Tongue (tissue), 2 donors: Measurements from ENCODE around the gene BIN1. TPM values are rescaled to one million over a fixed set of nuclear protein-coding genes. Genes with fewer than 3 reads are reported as not detected.

ENCODE experiments used
- DNase-seq: peaks from one replicate; pipeline ENCODE4 v3.0.0-alpha.2; 2015
- total RNA-seq: library from RNA; depleted of rRNA; stranded (reverse); fragments of >200 nt; gene quantifications from one replicate; pipeline ENCODE4 v1.2.3, GENCODE V29; 2014

Gene BIN1
- total RNA-seq, 1 donor from 2014 or later = 697 TPM

DNA sequence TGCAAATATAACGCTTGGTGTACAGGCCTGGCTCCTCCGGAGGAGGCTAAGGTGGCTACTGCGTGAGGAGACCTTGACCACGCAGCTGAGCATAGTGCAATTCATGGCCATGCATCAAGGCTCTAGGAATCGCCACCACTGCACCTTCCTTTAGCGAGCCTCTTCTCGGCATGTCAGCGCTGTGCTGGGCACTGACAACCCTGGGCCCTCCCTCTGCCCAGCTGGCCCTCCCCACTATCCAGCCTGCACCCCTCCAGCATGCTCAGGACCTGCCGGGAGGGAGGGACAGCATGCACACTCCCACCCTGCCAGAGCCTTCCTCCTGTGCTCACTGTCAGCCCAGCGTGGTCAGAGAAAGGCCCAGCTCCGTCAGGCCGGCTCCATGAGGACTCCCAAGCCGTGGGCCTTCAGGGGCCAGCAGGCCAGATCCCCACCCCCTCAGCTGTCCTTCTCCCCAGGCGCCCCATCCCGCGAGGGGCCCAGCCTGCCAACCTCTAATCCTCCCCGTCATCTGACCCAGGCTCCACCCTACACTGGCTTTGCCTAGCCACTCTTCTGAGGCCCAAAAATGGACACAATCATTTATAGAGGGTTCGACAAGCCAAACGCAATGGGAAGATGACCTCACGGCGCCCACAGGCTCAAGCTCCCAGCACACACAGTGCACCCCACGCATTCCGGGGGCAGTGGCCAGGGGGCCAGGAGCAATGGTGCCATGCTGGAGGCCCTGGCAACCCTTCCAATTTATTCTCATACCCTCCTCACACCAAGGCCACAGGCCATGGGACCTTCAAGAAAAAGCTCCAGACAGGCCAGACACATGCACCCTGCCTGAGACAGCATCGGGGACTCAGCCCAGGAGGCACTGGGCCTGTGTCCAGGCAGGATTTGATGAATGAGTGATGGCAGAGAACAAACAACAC, 3.5 kb downstream of the BIN1 start:
- peak; percentile 81 for DNase-seq

DNA sequence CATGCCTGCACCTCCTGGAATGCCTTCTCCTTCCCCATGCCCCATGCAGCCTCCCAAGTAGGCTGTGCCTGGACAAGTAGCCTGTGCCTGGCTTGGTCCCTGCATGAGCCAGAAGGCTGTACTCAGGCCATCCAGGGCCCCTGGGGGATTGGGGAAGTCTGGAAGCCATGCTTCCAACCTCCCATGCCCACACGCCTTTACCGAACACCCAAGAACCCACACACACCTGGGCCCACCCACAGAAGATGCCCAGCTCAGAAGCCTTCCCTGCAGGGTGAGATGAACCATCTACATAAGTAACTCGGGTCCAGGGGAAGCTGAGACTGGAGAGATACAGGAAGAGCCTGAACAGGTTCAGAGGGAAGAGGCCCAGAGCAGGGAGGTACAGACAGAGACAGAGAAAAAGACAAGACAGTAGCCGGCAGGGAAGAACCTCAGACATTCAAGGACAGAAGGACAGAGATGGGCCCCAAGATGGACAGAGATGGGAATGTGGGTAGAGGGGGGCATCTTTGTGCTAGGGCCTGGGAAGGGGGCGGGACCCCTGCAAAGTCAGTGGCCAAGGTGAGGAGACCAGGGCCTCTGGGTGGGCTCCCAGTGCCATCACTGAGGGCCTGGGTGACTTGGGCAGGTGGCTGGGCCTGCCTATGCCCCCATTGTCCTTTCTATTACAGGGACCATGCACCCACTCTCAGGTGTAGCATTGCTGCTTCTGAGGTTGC, 4.3 kb downstream of the BIN1 start:
- DNase-seq = peak; percentile 12

DNA sequence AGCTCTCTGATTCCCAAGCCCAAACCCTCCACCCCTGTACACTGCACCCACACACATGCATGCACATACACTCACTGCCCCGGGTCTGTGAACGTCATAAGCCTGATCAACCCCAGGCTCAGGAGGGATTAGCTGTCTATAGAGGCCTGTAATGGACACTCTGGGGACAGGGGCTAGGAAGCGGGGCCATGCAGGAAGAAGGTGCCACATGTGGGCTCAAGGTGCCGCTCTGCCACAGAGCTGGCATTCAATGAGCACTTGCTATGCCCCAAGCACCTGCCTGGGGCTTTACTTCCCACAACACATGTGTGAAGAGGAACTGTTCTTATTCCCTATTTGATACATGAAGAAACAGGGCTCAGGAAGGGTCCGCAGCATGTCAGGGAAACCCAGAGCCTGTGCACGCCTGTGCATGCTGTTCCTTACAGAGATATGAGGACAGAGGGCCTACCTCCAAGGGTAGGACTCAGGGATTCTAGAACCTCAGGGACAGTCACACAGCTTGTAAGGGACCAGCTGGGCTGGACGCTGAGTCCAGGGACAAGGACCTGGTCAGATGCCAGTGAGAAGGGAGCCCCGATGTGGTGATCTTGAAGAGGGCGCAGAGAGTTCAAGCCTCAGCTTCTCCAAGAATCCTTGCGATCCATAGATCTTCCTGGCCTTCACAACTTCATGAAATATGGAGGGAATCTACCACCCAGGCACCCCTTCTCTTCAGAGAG, 5.0 kb downstream of the BIN1 start:
- peak; percentile 39 for DNase-seq

DNA sequence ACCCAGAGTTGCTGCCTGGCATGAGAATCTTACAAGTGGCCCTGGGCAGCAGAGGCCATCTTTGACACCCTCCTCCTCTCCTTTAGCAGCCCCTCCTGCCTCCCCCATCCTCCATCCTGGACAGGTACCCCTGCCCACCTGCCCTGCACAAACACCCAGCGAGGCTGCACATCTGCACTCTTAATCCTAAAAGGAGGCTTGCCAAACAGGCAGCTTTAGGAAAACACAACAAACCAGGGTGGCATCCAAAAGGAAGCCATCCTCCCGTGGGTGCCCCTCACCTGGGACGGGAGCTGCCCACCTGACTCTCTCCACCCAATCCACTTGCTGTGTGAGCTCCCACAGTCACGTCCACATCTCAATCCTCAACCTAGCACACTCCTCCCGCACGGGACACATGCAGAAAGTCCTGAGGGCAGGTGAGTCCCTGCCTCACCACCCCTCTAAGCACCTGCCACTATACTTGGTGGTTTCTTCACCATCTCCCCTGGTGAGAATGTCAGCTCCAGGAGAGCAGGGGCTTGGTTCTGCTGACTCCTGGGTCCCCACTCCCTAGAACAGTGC, 5.8 kb downstream of the BIN1 start:
- no peak for DNase-seq

DNA sequence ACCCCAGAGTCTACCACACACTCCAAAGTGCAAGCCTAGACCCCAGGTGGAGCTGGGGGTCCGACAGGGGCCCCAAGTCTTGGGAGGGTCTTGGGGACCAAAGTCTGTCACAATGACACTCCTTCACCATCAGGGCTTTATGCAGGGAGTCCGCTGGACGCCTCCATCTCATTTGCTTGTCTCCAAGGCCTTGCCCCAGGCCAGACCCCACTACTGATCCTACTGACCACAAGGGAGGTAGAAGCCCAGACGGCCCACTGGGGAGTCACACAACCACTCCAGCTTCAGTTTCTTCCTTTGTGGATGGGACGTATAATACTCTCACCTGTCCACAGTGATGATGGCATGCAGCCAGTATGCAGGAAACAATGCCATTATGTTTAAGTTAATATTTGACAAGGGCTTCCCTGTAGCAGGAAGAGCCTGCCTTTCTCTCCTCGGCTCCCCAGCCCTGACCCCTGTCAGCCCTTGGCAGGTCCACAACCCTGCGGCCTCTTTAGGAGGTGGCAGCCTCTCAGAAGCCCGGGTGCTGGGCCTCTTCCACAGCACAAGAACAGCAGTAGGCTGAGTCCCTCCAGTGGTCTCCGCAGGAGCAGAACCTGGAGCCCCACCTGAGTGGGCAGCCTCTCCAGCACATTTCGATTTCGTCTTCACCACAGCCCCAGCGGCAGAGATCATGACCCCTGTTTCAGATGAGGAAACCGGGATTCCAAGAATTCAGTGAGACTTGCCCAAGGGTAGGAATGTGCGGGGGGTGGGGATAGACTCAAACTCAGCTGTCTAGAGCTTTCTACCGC, 6.5 kb downstream of the BIN1 start:
- DNase-seq = peak; percentile 24

DNA sequence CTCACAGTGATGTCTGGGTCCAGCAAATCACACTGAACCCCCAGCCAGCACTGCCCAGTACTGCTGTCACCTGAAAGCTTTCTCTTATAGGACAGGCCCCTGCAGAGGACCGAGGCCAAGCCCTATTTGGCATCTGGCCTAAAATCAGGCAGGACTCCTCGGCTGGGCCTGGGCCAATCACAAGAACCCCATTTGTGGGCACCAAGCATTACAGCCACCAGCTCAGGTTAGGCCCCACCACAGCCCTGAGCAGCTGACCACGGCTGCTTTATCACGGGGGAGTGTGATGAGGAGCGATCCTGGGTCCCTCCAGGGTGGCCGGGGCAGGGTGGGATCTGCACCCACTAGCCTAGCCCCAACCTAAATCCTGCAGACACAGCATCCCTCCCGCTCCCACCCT, 8.2 kb downstream of the BIN1 start:
- DNase-seq = peak; percentile 47

DNA sequence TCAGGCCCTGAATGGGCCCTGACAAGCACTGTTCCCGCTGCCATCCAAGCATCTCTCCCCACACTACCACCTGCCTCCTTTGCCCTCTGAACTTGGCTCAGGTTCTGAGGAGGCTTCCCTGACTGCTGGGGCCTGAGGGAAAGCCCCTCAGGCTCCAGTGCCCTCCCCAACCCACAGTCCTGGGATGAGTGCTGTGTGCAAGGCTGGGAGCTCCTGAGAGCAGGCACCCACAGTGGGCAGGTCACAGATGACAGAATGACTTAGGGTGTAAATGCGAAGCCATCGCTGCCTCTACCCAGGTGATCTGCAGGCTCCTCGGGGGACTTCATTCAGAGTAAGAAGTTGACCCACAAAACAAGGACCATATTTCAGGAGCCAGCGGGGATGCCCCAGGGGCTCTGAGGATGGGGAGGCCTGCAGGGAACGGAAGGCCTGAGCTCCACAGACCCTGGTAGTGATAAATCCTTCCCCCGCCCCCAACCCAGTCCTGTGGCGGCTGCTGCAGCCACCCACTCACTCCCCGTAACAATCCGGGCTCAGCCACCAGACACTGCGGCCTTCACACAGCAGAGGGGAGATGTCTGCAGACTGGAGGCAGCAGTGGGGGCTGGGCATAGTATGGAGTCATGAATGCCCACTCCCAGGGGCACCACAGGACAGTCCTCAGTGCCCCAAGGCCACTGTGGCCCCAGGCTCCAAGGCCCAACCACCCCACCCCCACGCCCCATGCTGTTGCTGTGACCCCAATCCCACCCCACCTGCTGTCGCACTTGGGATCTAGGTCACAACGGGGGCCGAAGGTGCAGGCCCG, 8.9 kb downstream of the BIN1 start:
- DNase-seq = peak; percentile 23

DNA sequence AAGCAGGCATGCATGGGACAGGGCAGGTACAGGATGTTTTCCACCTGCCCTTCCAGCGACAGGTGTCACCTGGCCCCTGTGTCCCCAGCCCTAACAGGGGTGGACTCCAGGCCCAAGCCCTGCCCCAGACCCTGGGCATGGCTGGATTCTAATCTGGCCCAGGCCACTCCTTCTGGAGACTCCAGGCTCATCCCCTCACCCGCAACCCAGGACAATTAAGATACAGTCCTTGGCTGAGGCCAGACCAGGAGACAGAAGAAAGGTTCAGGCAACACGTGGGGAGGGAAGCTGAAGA, 9.5 kb downstream of the BIN1 start:
- DNase-seq = peak; percentile 13

DNA sequence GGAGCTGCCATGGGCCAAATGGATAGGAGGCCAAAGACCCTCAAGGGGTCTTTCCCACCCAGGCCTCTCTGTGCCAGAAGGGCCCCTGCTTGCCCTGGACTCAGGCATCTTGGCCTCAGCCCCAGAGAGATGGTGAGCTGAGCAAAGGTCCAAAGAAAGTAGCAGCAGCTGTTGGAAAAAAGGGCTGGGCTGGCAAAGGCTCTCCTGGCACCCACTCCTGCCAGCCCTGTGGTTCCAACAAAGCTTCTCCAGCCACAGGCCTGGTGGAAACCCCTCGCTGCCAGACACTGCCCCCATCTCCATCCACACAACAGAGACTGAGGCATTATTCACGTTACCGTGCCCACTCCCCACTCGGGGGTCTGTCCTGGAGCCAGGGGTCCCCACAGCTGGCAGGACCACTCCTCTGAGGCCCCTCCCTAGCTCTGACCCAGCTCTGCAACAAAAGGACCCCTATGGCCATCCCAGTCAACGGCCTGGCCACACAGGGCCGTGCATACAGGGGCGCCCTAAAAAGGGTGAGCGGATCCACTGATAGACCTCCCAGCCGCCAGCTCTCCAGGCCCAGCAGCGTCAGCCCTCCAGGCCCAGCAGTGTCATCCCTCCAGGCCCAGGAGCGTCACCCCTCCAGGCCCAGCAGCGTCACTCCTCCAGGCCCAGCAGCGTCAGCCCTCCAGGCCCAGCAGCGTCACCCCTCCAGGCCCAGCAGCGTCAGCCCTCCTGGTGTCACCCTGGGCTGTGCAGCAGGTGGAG, 10.1 kb downstream of the BIN1 start:
- peak; percentile 82 for DNase-seq

DNA sequence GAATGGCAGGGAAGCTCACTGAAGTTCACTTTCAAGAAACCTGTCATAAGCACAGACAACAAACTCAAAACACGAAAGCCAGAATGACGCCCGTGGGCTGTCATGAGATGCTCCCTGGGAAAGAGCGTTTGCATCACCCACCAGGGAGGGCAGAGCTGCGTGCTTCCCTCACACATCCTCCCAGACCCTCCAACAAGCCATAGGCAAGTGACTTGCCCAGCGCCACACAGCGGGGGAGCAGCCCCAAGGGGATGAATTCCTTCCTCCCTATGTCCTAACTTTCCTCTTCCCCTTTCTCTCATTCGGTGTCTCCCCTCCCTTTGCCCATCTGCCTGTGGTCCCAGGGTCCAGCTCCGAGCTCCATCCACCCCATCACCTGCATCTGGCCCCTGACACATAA, 10.7 kb downstream of the BIN1 start:
- DNase-seq = no peak

DNA sequence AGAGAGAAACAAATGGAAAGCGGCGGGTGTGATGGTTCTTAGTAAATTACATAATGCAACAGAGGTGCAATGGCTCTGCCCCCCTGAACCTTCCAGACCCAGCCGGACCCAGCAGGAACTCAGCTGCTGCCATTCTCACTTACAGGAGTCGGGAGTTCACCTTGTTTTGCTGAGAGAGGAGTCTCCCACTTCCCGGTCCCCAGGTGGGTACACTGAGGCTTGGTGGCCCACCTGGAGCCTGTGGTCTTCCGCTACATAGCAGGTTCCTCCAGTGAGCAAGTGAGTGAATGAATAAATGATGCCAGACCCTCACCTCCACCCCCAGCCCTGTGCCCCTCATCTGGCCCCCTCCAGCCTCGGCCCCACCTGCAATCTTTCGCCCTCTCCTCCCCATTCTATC, 11.2 kb downstream of the BIN1 start:
- DNase-seq = no peak

DNA sequence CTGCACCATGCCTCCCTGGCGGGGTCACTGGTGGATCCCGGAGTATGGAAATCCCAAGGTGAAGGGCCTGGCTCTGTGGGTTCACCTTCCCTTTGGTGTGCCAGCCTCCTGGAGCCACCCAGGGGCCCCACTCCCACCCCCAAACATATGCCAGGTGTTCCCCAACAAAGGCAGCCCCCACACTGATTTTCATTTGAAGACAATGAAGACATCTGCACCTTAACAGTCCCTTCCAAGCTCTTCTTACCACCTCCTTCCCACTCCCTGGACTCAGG, 11.7 kb downstream of the BIN1 start:
- no peak for DNase-seq

DNA sequence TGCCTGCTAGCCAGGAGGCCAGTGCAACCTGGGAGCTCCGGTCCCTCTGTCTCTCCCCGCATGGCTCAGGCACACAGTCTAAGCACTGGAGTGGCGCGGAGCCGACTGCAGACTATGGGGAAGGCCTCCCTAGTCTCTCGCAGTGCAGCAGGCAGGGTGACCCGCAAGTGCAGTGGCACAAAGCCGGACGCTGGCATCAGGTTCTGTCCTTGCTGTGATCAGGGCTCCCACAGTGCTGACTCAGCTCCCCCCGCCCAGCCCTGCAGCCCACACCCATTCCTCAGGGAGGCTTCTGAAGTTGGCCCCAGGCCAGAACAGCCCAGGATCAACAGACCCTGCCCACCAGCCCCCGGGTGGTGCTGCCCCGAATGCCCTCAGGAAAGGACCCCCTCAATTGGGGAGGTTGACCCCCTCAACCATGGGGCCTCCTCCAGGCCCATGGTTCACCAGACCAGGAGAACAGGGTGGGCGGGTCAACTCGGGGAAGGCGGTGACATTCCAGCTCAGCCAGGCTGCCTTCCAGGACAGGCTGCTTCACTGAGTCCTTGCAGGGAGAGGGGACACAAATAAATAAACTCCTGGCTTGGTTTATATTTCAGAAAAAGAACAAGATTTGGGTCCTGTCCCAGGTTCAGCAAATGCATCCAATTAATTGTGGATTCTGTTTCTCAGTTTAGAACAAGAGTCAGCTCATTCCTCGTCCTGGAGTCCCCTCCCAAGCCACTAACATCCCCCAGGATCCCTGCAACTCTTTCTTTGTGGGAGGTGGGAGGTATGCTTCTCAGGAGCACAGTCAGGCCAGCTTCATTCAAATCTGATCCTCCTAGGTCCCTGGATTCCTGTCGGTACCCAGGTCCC, 12.2 kb downstream of the BIN1 start:
- peak; percentile 82 for DNase-seq

DNA sequence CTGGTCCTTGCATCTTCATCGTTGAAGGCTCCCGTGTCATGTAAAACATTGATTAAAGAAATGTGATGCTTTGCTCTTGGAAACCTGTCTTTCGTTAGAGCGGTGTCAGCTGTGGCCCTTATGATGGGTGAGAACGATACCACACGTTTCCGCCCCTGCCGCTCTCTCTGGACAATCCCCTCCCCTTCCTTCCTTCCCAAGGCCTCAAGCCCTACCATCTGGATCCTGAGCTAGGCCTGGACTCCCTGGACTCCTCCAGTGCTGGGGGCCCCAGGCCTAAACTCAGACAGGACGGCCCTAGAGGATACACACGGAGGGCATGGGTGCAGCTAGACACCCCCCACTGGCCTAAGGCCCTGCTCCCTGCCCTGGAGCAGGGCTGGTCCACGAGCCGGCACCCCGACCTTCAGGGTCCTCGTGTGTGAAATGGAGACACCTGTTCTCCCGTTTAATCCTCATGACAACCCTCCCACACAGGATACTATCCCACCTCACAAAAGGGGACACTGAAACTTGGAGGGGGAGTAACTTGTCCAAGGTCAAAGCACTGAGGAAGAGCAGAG, 13.2 kb downstream of the BIN1 start:
- no peak for DNase-seq

DNA sequence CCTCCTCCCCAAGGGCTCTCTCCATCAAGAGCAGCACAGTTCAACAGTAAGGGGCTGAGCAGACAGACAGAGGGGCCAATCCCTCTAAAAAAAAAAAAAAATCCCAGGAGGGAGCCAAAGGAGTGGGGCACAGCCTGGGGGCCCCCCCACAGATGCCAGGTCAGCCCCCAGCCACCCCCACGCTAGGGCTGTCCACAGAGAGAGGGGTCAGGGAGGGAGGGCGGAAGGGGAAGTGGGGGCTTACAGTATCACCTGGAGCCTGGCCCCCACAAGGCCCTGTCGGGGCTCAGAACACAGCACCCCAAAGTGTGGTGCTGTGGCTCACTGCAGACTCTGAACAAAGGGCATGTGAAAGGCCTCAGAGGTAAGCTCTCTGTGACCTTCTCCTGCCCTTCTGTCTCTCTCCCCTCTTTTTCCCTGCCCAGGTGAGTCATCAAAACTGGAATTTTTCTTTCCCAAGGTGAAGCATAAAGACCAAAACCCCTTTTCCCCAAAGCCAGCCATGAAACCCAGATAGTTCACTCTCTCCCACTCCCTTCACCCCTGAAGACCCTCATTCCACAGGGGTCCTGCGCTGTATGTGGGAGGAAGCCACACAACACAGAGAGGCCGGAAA, 13.9 kb downstream of the BIN1 start:
- DNase-seq = no peak

DNA sequence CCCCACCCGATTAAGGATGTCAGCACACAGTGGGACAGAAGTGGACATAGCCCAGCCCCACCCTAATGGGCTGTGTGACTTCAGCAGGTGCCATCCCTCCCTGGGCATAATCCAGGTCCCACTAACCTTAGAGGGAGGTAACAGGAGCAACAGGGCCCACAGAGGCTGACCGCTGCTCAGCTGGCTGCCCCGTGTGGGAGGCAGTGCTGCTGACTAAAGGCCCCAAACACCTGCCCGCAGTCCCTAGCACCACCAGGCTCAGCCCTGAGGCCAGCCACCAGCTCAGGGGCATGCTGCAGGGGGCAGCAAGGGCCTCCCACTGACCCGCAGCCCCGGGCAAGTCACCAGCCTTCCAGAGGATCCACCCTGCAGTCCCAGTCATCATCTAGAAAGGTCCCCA, 14.6 kb downstream of the BIN1 start:
- DNase-seq = no peak

DNA sequence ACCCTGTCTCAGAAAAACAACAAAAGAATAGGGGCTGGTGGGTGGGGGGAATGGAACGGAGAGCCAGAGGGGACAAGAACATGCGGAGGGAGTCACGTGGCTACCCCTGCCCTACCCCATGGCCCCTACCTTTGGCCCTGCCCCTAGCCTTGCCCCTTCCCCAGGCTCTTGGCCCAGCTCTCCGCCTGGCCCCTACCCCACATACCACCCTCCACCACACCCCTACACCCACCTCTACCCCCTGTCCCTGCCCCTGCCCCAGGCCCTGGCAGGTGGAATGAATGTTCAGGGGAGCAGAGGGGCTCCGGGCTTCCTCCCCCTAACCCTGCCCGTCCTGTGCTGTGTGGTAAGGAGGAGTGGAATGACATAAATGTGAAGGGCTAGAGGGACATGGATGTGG, 15.1 kb downstream of the BIN1 start:
- DNase-seq = no peak

DNA sequence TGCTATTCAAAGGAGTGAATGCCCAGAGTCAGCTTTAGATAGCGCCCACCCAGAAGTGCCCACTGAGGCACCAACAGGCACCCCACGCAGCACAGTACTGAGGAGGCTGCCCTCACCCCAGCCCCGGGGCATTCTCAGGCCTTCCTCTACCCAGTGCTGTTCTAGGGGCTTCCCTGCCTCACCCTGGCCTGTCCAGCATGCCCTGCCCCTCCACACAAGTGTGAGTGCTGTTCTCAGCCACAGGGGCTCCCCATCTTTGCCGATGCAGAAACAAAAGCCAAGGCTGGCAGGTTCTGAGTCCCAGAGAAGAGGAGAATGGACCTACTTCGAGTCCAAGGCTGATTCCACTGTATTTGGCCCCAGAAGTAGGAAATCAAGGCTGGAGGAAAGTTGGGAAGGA, 15.8 kb downstream of the BIN1 start:
- DNase-seq = no peak
